Measurements from ENCODE around the gene TRAM2. TPM values are rescaled to one million over a fixed set of nuclear protein-coding genes. Genes with fewer than 3 reads are reported as not detected.

TRAM2 gene
- total RNA-seq, 1 experiment from 2014 or later, result 21.2 TPM

DNA sequence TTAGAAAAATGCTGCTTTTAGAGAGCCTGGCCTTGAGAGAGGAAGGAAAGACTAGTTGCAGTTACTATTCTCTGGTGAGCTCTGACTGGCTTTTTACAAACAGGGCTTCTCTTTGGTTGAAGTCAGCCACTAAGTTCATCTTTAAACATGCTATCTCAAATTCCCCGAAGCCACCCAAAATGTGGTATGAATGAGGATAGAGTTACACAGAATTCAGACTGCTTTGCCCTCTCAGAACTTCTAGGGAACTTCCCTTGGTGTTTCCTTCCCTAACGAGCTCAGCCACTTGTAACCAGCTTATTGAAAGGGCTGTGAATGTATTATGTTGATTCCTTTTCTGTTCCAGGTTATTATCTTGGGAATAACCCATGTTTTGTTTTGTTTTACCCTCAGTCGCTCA lies 83.2 kb downstream of the TRAM2 start:
- H3K18ac ChIP-seq (ENCODE audit: insufficient read length, low read depth, low read length), result no peak overlapping the region
- H3K4me2 ChIP-seq (ENCODE audit: insufficient read depth, insufficient read length, low read length), result no peak overlapping the region
- H3K4me1 Mint-ChIP-seq, result peaks cover 7 to 9% of the 10 kb centered on the region in 2 experiments
- no peaks in the 10 kb centered on the region for H3K4me1 ChIP-seq (ENCODE audit: insufficient read depth, low read length)
- no peak overlapping the region for H3K27ac ChIP-seq (ENCODE audit: insufficient read length, low read depth, low read length)
- no peak overlapping the region for H3K4ac ChIP-seq (ENCODE audit: low read depth, low read length)
- H3K23ac ChIP-seq (ENCODE audit: insufficient read length, low read depth, low read length), result no peak overlapping the region
- H3K36me3 Mint-ChIP-seq (ENCODE audit: insufficient read depth in 1 of 3, low read depth in 3 of 3), result peaks cover 0 to 8% (median 8%) of the 10 kb centered on the region in 3 experiments; a peak in 5 of 7 replicates
- no peak overlapping the region for H2AK5ac ChIP-seq (ENCODE audit: insufficient read length, low read length)
- H3K56ac ChIP-seq (ENCODE audit: insufficient read length, low read depth, low read length), result no peak overlapping the region
- no peak overlapping the region for H3K9ac ChIP-seq (ENCODE audit: extremely low read depth, insufficient read length, low read length)
- no peaks in the 10 kb centered on the region for H3K79me2 ChIP-seq (ENCODE audit: insufficient read depth, low read length)
- WGBS (ENCODE audit: extremely low coverage, insufficient read length, low lambda C conversion rate), result no CpG with 5 or more reads among the region's 3 CpGs
- H4K91ac ChIP-seq (ENCODE audit: insufficient read length, low read depth, low read length), result no peak overlapping the region
- no peak overlapping the region for H2BK15ac ChIP-seq (ENCODE audit: low read depth, low read length)
- no peaks in the 10 kb centered on the region for H3K23me2 ChIP-seq (ENCODE audit: insufficient read length, low read depth, low read length, poor library complexity, severe bottlenecking)
- H3K4me3 Mint-ChIP-seq, result no peak overlapping the region
- H2BK12ac ChIP-seq (ENCODE audit: insufficient read length, low read depth, low read length), result no peak overlapping the region
- H3T11ph ChIP-seq (ENCODE audit: low read length), result no peak overlapping the region
- no peak overlapping the region for H3K27ac Mint-ChIP-seq
- no peak overlapping the region for H2BK20ac ChIP-seq (ENCODE audit: low read depth, low read length, poor library complexity, severe bottlenecking)
- no peak for DNase-seq
- H2BK5ac ChIP-seq (ENCODE audit: insufficient read length, low read length), result no peak overlapping the region
- no peaks in the 10 kb centered on the region for H3K79me1 ChIP-seq (ENCODE audit: insufficient read depth, low read depth, low read length, poor library complexity, severe bottlenecking)
- H3K14ac ChIP-seq (ENCODE audit: insufficient read depth, low read length), result no peak overlapping the region
- TF ChIP-seq, protein P1, sequence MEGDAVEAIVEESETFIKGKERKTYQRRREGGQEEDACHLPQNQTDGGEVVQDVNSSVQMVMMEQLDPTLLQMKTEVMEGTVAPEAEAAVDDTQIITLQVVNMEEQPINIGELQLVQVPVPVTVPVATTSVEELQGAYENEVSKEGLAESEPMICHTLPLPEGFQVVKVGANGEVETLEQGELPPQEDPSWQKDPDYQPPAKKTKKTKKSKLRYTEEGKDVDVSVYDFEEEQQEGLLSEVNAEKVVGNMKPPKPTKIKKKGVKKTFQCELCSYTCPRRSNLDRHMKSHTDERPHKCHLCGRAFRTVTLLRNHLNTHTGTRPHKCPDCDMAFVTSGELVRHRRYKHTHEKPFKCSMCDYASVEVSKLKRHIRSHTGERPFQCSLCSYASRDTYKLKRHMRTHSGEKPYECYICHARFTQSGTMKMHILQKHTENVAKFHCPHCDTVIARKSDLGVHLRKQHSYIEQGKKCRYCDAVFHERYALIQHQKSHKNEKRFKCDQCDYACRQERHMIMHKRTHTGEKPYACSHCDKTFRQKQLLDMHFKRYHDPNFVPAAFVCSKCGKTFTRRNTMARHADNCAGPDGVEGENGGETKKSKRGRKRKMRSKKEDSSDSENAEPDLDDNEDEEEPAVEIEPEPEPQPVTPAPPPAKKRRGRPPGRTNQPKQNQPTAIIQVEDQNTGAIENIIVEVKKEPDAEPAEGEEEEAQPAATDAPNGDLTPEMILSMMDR (conservative IDR thresholded peaks at IDR 0.05), result no peak
- H4K5ac ChIP-seq (ENCODE audit: insufficient read length, low read depth, low read length), result no peak overlapping the region
- no peaks in the 10 kb centered on the region for H4K20me1 ChIP-seq (ENCODE audit: control insufficient read depth, insufficient read depth, insufficient read length)
- no peak overlapping the region for H4K8ac ChIP-seq (replicated peaks; ENCODE audit: insufficient read length, low read depth, low read length)
- no peak overlapping the region for H2BK120ac ChIP-seq (ENCODE audit: low read depth, low read length, poor library complexity, severe bottlenecking)
- H3K9me3 Mint-ChIP-seq, result peaks cover 0 to 2% of the 10 kb centered on the region in 2 experiments; a peak in 1 of 5 replicates
- no peaks in the 10 kb centered on the region; the same call in 1 of the 2 replicates for H3K27me3 Mint-ChIP-seq (ENCODE audit: low read depth)
- H3K27me3 ChIP-seq (ENCODE audit: insufficient read depth, low read length), result no peaks in the 10 kb centered on the region
- H3K9me3 ChIP-seq (ENCODE audit: control insufficient read depth, low read depth, low read length), result no peaks in the 10 kb centered on the region
- no peak overlapping the region for H2AFZ ChIP-seq (ENCODE audit: low read length)

Data from H9 (cell line).